Measurements from ENCODE around the gene AGL. TPM values are rescaled to one million over a fixed set of nuclear protein-coding genes. Genes with fewer than 3 reads are reported as not detected.

Gene AGL
- total and polyA plus RNA-seq, 2 experiments from 2014 or later, result 13.4 to 22.9 TPM

DNA sequence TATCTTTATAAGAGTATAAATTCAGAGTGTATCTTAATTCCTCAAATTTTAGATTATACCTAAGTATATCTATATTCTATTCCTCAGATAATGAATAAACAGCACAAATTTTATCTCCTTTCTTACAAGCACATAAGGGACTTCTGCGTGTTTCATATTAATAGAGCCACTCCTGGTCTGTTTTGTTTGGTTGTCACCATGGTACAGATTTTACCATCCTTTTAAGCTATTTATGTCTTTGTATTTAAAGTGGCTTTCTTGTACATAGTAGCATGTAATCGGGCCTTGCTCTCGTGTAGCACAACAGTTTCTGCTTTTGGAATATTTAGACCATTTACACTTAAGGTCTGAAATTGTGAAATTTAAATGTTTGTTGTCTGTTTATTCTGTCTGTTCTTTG lies 67.1 kb downstream of the AGL start:
- H3K36me3 Mint-ChIP-seq (ENCODE audit: low read depth), result no peaks in the 10 kb centered on the region; the same call in 2 of the 3 replicates
- Histone ChIP-seq H3K4me2 (no peak overlapping the region), H3K4me3 (no peak overlapping the region), H3K9me2 (ENCODE audit: insufficient read depth) (no peaks in the 10 kb centered on the region), H3K27ac (ENCODE audit: low read depth) (no peak overlapping the region), H3K36me3 (ENCODE audit: insufficient read depth) (no peaks in the 10 kb centered on the region), H3F3A (replicated peaks; ENCODE audit: low read depth) (no peaks in the 10 kb centered on the region), H3K27me3 (ENCODE audit: insufficient read depth) (no peaks in the 10 kb centered on the region), H4K20me1 (replicated peaks; ENCODE audit: insufficient read depth) (no peaks in the 10 kb centered on the region), H3K79me2 (replicated peaks; ENCODE audit: insufficient read depth) (no peaks in the 10 kb centered on the region), H3K4me1 (ENCODE audit: insufficient read depth) (no peaks in the 10 kb centered on the region), H2AFZ (no peak overlapping the region)
- no peaks in the 10 kb centered on the region for H3K4me1 Mint-ChIP-seq
- peaks cover 1% of the 10 kb centered on the region for H3K27me3 Mint-ChIP-seq (ENCODE audit: insufficient read depth, low read depth, poor library complexity)
- no peak overlapping the region for H3K27ac Mint-ChIP-seq
- no peaks in the 10 kb centered on the region for H3K9me3 Mint-ChIP-seq
- no peak overlapping the region for H3K4me3 Mint-ChIP-seq
- no peak for ATAC-seq
- no peak for DNase-seq (ENCODE audit: low spot score)
- TF ChIP-seq EZH2 (IDR thresholded peaks at IDR 0.05; ENCODE audit: low read depth, unreplicated experiment) (no peak), POLR2AphosphoS5 (IDR thresholded peaks at IDR 0.05; ENCODE audit: low read depth) (no peak), CREB1 (CRISPR knock-in tag; IDR thresholded peaks at IDR 0.05; ENCODE audit: low read depth) (no peak), JUNB (IDR thresholded peaks at IDR 0.05; ENCODE audit: unreplicated experiment) (no peak)
- TF ChIP-seq, protein P1, sequence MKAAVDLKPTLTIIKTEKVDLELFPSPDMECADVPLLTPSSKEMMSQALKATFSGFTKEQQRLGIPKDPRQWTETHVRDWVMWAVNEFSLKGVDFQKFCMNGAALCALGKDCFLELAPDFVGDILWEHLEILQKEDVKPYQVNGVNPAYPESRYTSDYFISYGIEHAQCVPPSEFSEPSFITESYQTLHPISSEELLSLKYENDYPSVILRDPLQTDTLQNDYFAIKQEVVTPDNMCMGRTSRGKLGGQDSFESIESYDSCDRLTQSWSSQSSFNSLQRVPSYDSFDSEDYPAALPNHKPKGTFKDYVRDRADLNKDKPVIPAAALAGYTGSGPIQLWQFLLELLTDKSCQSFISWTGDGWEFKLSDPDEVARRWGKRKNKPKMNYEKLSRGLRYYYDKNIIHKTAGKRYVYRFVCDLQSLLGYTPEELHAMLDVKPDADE (IDR thresholded peaks at IDR 0.05), result no peak

DNA sequence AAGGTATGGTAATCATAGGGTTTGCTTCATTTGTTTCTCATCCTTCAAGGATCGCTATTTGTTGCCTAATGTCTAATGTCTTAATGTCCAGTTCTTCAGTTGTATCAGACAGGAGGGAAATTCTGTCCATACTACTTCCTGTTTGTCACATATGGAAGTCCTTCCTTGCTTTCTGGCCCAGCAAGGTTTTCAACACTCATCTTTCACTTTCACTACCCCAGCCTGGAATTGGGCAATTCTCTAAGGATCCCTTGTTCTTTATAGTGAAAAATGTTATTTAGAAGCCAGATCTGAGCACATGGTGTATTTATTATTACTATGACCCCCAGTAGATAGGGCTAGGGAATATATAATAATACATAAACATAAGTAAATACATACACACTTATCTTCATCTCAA lies 69.1 kb downstream of the AGL start:
- H2AFZ ChIP-seq, result no peak overlapping the region
- no peaks in the 10 kb centered on the region for H3K36me3 ChIP-seq (ENCODE audit: insufficient read depth)
- no peaks in the 10 kb centered on the region for H3K79me2 ChIP-seq (replicated peaks; ENCODE audit: insufficient read depth)
- H3K9me2 ChIP-seq (ENCODE audit: insufficient read depth), result no peaks in the 10 kb centered on the region
- Mint-ChIP-seq H3K4me3 (no peak overlapping the region), H3K9me3 (no peaks in the 10 kb centered on the region), H3K27ac (no peak overlapping the region), H3K36me3 (ENCODE audit: low read depth) (no peaks in the 10 kb centered on the region), H3K4me1 (no peaks in the 10 kb centered on the region), H3K27me3 (ENCODE audit: insufficient read depth, low read depth, poor library complexity) (peaks cover 1% of the 10 kb centered on the region)
- TF ChIP-seq POLR2AphosphoS5 (IDR thresholded peaks at IDR 0.05; ENCODE audit: low read depth), result no peak
- no peaks in the 10 kb centered on the region for H3K4me1 ChIP-seq (ENCODE audit: insufficient read depth)
- no peaks in the 10 kb centered on the region for H3F3A ChIP-seq (replicated peaks; ENCODE audit: low read depth)
- H3K27ac ChIP-seq (ENCODE audit: low read depth), result no peak overlapping the region
- H3K4me3 ChIP-seq, result no peak overlapping the region
- H4K20me1 ChIP-seq (replicated peaks; ENCODE audit: insufficient read depth), result no peaks in the 10 kb centered on the region
- DNase-seq (ENCODE audit: low spot score) (no peak), ATAC-seq (no peak)
- no peak overlapping the region for H3K4me2 ChIP-seq
- H3K27me3 ChIP-seq (ENCODE audit: insufficient read depth), result no peaks in the 10 kb centered on the region

DNA sequence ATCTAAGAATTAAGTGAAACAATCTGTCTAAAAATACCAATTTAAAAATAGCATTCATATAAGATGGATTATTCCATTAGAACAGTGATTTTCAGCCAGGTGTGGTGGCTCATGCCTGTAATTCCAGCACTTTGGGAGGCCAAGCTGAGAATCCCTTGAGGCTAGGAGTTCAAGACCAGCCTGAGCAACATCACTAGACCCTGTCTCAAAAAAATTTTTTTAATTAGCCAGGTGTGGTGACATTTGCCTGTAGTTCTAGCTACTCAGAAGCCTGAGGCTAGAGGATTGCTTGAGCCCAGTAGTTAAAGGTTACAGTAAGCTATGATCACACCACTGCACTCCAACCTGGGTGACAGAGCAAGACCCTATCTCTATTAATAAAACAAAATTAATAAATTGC lies 84.6 kb downstream of the AGL start:
- Histone ChIP-seq H3K79me2 (replicated peaks; ENCODE audit: insufficient read depth) (no peaks in the 10 kb centered on the region), H2AFZ (no peak overlapping the region), H3K27me3 (ENCODE audit: insufficient read depth) (no peaks in the 10 kb centered on the region), H3K4me2 (no peak overlapping the region), H3K4me1 (ENCODE audit: insufficient read depth) (no peaks in the 10 kb centered on the region), H3K36me3 (ENCODE audit: insufficient read depth) (no peaks in the 10 kb centered on the region), H3K27ac (ENCODE audit: low read depth) (no peak overlapping the region), H3K4me3 (no peak overlapping the region), H4K20me1 (replicated peaks; ENCODE audit: insufficient read depth) (no peaks in the 10 kb centered on the region), H3K9me2 (ENCODE audit: insufficient read depth) (no peaks in the 10 kb centered on the region), H3F3A (replicated peaks; ENCODE audit: low read depth) (no peaks in the 10 kb centered on the region)
- H3K36me3 Mint-ChIP-seq (ENCODE audit: low read depth), result peaks cover 3% of the 10 kb centered on the region; the same call in 1 of the 3 replicates
- H3K27me3 Mint-ChIP-seq (ENCODE audit: insufficient read depth, low read depth, poor library complexity), result peaks cover 6% of the 10 kb centered on the region
- no peak overlapping the region for H3K4me3 Mint-ChIP-seq
- H3K9me3 Mint-ChIP-seq, result peaks cover 7% of the 10 kb centered on the region
- ATAC-seq (no peak), DNase-seq (ENCODE audit: low spot score) (no peak)
- no peak overlapping the region for H3K27ac Mint-ChIP-seq
- no peaks in the 10 kb centered on the region for H3K4me1 Mint-ChIP-seq
- no peak for TF ChIP-seq ZNF114 (CRISPR knock-in tag; IDR thresholded peaks at IDR 0.05)
- no peak for TF ChIP-seq JUNB (IDR thresholded peaks at IDR 0.05; ENCODE audit: unreplicated experiment)
- TF ChIP-seq, protein P2, sequence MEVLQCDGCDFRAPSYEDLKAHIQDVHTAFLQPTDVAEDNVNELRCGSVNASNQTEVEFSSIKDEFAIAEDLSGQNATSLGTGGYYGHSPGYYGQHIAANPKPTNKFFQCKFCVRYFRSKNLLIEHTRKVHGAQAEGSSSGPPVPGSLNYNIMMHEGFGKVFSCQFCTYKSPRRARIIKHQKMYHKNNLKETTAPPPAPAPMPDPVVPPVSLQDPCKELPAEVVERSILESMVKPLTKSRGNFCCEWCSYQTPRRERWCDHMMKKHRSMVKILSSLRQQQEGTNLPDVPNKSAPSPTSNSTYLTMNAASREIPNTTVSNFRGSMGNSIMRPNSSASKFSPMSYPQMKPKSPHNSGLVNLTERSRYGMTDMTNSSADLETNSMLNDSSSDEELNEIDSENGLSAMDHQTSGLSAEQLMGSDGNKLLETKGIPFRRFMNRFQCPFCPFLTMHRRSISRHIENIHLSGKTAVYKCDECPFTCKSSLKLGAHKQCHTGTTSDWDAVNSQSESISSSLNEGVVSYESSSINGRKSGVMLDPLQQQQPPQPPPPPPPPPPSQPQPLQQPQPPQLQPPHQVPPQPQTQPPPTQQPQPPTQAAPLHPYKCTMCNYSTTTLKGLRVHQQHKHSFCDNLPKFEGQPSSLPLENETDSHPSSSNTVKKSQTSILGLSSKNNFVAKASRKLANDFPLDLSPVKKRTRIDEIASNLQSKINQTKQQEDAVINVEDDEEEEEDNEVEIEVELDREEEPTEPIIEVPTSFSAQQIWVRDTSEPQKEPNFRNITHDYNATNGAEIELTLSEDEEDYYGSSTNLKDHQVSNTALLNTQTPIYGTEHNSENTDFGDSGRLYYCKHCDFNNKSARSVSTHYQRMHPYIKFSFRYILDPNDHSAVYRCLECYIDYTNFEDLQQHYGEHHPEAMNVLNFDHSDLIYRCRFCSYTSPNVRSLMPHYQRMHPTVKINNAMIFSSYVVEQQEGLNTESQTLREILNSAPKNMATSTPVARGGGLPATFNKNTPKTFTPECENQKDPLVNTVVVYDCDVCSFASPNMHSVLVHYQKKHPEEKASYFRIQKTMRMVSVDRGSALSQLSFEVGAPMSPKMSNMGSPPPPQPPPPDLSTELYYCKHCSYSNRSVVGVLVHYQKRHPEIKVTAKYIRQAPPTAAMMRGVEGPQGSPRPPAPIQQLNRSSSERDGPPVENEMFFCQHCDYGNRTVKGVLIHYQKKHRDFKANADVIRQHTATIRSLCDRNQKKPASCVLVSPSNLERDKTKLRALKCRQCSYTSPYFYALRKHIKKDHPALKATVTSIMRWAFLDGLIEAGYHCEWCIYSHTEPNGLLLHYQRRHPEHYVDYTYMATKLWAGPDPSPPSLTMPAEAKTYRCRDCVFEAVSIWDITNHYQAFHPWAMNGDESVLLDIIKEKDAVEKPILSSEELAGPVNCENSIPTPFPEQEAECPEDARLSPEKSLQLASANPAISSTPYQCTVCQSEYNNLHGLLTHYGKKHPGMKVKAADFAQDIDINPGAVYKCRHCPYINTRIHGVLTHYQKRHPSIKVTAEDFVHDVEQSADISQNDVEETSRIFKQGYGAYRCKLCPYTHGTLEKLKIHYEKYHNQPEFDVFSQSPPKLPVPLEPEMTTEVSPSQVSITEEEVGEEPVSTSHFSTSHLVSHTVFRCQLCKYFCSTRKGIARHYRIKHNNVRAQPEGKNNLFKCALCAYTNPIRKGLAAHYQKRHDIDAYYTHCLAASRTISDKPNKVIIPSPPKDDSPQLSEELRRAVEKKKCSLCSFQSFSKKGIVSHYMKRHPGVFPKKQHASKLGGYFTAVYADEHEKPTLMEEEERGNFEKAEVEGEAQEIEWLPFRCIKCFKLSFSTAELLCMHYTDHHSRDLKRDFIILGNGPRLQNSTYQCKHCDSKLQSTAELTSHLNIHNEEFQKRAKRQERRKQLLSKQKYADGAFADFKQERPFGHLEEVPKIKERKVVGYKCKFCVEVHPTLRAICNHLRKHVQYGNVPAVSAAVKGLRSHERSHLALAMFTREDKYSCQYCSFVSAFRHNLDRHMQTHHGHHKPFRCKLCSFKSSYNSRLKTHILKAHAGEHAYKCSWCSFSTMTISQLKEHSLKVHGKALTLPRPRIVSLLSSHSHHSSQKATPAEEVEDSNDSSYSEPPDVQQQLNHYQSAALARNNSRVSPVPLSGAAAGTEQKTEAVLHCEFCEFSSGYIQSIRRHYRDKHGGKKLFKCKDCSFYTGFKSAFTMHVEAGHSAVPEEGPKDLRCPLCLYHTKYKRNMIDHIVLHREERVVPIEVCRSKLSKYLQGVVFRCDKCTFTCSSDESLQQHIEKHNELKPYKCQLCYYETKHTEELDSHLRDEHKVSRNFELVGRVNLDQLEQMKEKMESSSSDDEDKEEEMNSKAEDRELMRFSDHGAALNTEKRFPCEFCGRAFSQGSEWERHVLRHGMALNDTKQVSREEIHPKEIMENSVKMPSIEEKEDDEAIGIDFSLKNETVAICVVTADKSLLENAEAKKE (CRISPR knock-in tag; IDR thresholded peaks at IDR 0.05), result no peak
- TF ChIP-seq, protein P1 (IDR thresholded peaks at IDR 0.05), result no peak
- TF ChIP-seq ZNF331 (CRISPR knock-in tag; IDR thresholded peaks at IDR 0.05; ENCODE audit: low read depth), result no peak
- no peak for TF ChIP-seq POLR2AphosphoS5 (IDR thresholded peaks at IDR 0.05; ENCODE audit: low read depth)
- no peak for TF ChIP-seq EZH2 (IDR thresholded peaks at IDR 0.05; ENCODE audit: low read depth, unreplicated experiment)
- no peak for TF ChIP-seq STAT1 (IDR thresholded peaks at IDR 0.05; ENCODE audit: unreplicated experiment)

Measured in GM23338 (cell line).